Posterior vena cava (tissue), 2 donors: ENCODE results near the gene CELF5. TPM values are rescaled to one million over a fixed set of nuclear protein-coding genes. Genes with fewer than 3 reads are reported as not detected.
A peak's percentile ranks its signal among the peaks of the same experiment; 100 is the strongest.
"Not testable (repeated sequence)": the region's sequence is repeated elsewhere in the genome, so short reads cannot be mapped to it uniquely, and the experiment has no call there.

Experiments
- DNase-seq: peaks from one replicate; pipeline ENCODE4 v3.0.0-alpha.2; 2020; ENCODE audit warnings: low spot score
- intact Hi-C, 2 donors: fragments of 100-400 bp; cut with DNase I; formaldehyde crosslinking; loops; one replicate each; pipeline versions ENCODE4 v1.14.1 to v1.14.2; 2022 to 2023
- total RNA-seq, 2 donors: library from RNA; stranded (reverse); fragmentation: NEBNext Ultra II Directional; extraction: Animal tissue kit (Norgen Biotek cat#: 25700); gene quantifications; one replicate each; pipeline ENCODE4 v1.2.1, GENCODE V29; 2021
- donor health status: DM: yes; HTN: yes; CAD: no.
- donor health status: DM: yes; HTN: yes; CAD: no.

CELF5 gene
- total RNA-seq, 2 donors from 2014 or later = not detected

- DNase-seq, intact Hi-C loops: not testable (repeated sequence)
These were observed 107.8 kb downstream of the CELF5 start for GRCh38 chr19:3332232-3332631.

GRCh38 chr19:3333020-3333583 is 108.6 kb downstream of the CELF5 start:
- no peak for DNase-seq
- intact Hi-C loops = no loop called here

GRCh38 chr19:3333662-3334061 is 109.2 kb downstream of the CELF5 start:
- no peak for DNase-seq
- intact Hi-C loops = no loop called here

GRCh38 chr19:3334749-3335430 is 110.4 kb downstream of the CELF5 start:
- not testable (repeated sequence) for DNase-seq
- intact Hi-C loops = loop anchor here in 1 of 2 donors (5.0 kb wide), 1 partner anchor 97 kb away; no protein-coding TSS in a partner anchor

- intact Hi-C loops = loop anchor here in 1 of 2 donors (5.0 kb wide), 1 partner anchor 97 kb away; no protein-coding TSS in a partner anchor
- DNase-seq = peak; percentile 89
These were observed 111.2 kb downstream of the CELF5 start for GRCh38 chr19:3335431-3336350.

GRCh38 chr19:3336351-3336679 is 111.9 kb downstream of the CELF5 start:
- no peak for DNase-seq
- intact Hi-C loops = loop anchor here in 1 of 2 donors (5.0 kb wide), 1 partner anchor 96 kb away; no protein-coding TSS in a partner anchor

- intact Hi-C loops = loop anchor here in 1 of 2 donors (5.0 kb wide), 1 partner anchor 95 kb away; no protein-coding TSS in a partner anchor
- peak; percentile 95 for DNase-seq
These were observed 112.4 kb downstream of the CELF5 start for GRCh38 chr19:3336680-3337523.

GRCh38 chr19:3338541-3339181 is 114.2 kb downstream of the CELF5 start:
- intact Hi-C loops = loop anchor here in 1 of 2 donors (1.0 to 5.0 kb wide), 2 partner anchors 15 to 94 kb away; no protein-coding TSS in a partner anchor

GRCh38 chr19:3340340-3340739 is 115.9 kb downstream of the CELF5 start:
- DNase-seq = no peak
- intact Hi-C loops = no loop called here

More at GRCh38 chr19:3338541-3339181, 114.2 kb downstream of the CELF5 start:
- DNase-seq = no peak

- intact Hi-C loops = no loop called here
- DNase-seq = no peak
These were observed 117.8 kb downstream of the CELF5 start for GRCh38 chr19:3342246-3342645.

- intact Hi-C loops = not testable (repeated sequence)
These were observed 118.5 kb downstream of the CELF5 start for GRCh38 chr19:3342962-3343361.

GRCh38 chr19:3343619-3344502 is 119.4 kb downstream of the CELF5 start:
- DNase-seq = peak; percentile 96
- intact Hi-C loops = no loop called here

More at GRCh38 chr19:3342962-3343361, 118.5 kb downstream of the CELF5 start:
- DNase-seq = not testable (repeated sequence)

GRCh38 chr19:3344608-3345598 is 120.4 kb downstream of the CELF5 start:
- DNase-seq = no peak
- intact Hi-C loops = no loop called here

- DNase-seq = no peak
These were observed 121.5 kb downstream of the CELF5 start for GRCh38 chr19:3345850-3346460.

More at GRCh38 chr19:3345850-3346460, 121.5 kb downstream of the CELF5 start:
- intact Hi-C loops = no loop called here
